ENCODE data around the gene CAMK2N1. TPM values are rescaled to one million over a fixed set of nuclear protein-coding genes. Genes with fewer than 3 reads are reported as not detected.

CAMK2N1 gene
- total RNA-seq, 1 donor from 2014 or later: 10.0 TPM

Other genes starting within 250 kb of the CAMK2N1 start
- 0.13 TPM for gene VWA5B1, start 195.3 kb downstream of the CAMK2N1 start, total RNA-seq
- 42.1 TPM for gene MUL1, start 21.9 kb upstream of the CAMK2N1 start, total RNA-seq
- 3.0 TPM for gene FAM43B, start 66.4 kb upstream of the CAMK2N1 start, total RNA-seq
- gene CDA, start 102.9 kb upstream of the CAMK2N1 start, total RNA-seq: 3.5 TPM
- 288 TPM for gene PINK1, start 147.2 kb upstream of the CAMK2N1 start, total RNA-seq
- 130 TPM for gene DDOST, start 175.2 kb upstream of the CAMK2N1 start, total RNA-seq
- 5.2 TPM for gene KIF17, start 231.8 kb upstream of the CAMK2N1 start, total RNA-seq
- gene SH2D5, start 246.5 kb upstream of the CAMK2N1 start, total RNA-seq: not detected